Peyer's patch (tissue), 4 donors: ENCODE results near the gene FAM89A. TPM values are rescaled to one million over a fixed set of nuclear protein-coding genes. Genes with fewer than 3 reads are reported as not detected.

Experiments
- DNase-seq, 3 donors: peaks; one replicate each; pipeline ENCODE4 v3.0.0-alpha.2; 2017 to 2019
- H3K27ac ChIP-seq, 4 donors: fragments of 200-600 bp; sonication (generic); one replicate each; pipeline ENCODE4 v1.5.1; 2016 to 2019
- H3K27me3 ChIP-seq, 2 donors: fragments of 200-600 bp; sonication (generic); one replicate each; pipeline ENCODE4 v1.5.1; 2019
- H3K36me3 ChIP-seq, 3 donors: fragments of 200-600 bp; sonication (generic); one replicate each; pipeline ENCODE4 v1.5.1; 2016 to 2019
- H3K4me1 ChIP-seq, 4 donors: fragments of 200-600 bp; sonication (generic); one replicate each; pipeline ENCODE4 v1.5.1; 2016 to 2019
- H3K4me3 ChIP-seq, 4 donors: fragments of 200-600 bp; sonication (generic); 1 replicate in 3 of 4; 2 replicates in 1 of 4; pipeline ENCODE4 v1.5.1; 2016 to 2019; ENCODE audit warnings: mild to moderate bottlenecking in 1 of 4
- H3K9me3 ChIP-seq, 4 donors: fragments of 200-600 bp; sonication (generic); one replicate each; pipeline ENCODE4 v1.5.1; 2016 to 2019; ENCODE audit warnings: mild to moderate bottlenecking in 1 of 4
- POLR2A ChIP-seq, 2 donors: fragments of 450-650 bp; IDR thresholded peaks; one replicate each; pipeline ENCODE4 v1.5.1; 2017; ENCODE audit warnings: antibody characterized with exemption in 2 of 2, mild to moderate bottlenecking in 2 of 2, moderate library complexity in 2 of 2
- total RNA-seq, 4 donors: library from RNA; depleted of rRNA; stranded (reverse); fragments of >200 nt; gene quantifications; one replicate each; pipeline ENCODE4 v1.1.0, GENCODE V29; 2016
- TF ChIP-seq, protein P1 (sequence below), 6 experiments: fragments of 450-650 bp in 4 of 6; fragments of 200-600 bp in 2 of 6; sonication (generic) in 1 of 6; IDR thresholded peaks; one replicate each; pipeline ENCODE4 v1.5.1; 2017 to 2019; ENCODE audit warnings: antibody characterized with exemption in 6 of 6, mild to moderate bottlenecking in 3 of 6, moderate library complexity in 1 of 6

FAM89A gene
- total RNA-seq, 4 donors from 2014 or later: 0.94 to 3.0 (median 1.6) TPM; not detected in 1

DNA sequence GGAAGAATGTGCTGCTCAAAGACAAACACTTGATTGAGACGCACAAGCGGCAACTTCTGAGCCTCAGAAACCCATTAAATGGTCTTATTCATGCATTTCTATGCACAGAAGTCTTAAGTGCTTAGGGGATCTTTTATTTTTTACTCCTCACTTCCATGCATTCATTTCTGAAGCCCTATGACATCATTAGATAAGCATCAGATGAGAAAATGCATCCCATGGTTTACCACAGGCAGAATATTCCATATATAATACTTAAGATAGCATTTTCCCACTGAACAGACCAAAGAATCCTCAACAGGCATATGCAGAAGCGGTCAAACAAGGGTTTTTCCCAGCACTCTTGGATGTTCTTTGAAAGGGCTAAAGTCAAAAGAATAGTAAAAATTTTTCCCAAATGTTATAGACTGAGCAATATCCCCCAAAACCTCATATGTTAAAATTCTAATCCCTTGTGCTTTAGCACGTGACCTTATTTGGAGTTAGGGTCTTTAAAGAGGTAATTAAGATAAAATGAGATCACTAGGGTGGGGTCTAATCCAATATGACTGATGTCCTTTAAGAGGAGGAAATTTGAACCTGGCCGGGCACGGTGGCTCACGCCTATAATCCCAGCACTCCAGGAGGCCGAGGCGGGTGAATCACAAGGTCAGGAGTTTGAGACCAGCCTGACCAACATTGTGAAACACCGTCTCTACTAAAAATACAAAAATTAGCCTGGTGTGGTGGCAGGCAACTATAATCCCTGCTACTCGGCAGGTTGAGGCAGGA lies 22.6 kb upstream of the FAM89A start:
- Histone ChIP-seq H3K9me3 (no peaks in the 10 kb centered on the region), H3K36me3 (no peaks in the 10 kb centered on the region), H3K27ac (no peak overlapping the region), H3K4me1 (no peaks in the 10 kb centered on the region), H3K27me3 (no peaks in the 10 kb centered on the region), H3K4me3 (no peak overlapping the region)
- DNase-seq: no peak
- no peak for TF ChIP-seq POLR2A (IDR thresholded peaks at IDR 0.05)
- TF ChIP-seq, protein P1, sequence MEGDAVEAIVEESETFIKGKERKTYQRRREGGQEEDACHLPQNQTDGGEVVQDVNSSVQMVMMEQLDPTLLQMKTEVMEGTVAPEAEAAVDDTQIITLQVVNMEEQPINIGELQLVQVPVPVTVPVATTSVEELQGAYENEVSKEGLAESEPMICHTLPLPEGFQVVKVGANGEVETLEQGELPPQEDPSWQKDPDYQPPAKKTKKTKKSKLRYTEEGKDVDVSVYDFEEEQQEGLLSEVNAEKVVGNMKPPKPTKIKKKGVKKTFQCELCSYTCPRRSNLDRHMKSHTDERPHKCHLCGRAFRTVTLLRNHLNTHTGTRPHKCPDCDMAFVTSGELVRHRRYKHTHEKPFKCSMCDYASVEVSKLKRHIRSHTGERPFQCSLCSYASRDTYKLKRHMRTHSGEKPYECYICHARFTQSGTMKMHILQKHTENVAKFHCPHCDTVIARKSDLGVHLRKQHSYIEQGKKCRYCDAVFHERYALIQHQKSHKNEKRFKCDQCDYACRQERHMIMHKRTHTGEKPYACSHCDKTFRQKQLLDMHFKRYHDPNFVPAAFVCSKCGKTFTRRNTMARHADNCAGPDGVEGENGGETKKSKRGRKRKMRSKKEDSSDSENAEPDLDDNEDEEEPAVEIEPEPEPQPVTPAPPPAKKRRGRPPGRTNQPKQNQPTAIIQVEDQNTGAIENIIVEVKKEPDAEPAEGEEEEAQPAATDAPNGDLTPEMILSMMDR (IDR thresholded peaks at IDR 0.05): no peak

DNA sequence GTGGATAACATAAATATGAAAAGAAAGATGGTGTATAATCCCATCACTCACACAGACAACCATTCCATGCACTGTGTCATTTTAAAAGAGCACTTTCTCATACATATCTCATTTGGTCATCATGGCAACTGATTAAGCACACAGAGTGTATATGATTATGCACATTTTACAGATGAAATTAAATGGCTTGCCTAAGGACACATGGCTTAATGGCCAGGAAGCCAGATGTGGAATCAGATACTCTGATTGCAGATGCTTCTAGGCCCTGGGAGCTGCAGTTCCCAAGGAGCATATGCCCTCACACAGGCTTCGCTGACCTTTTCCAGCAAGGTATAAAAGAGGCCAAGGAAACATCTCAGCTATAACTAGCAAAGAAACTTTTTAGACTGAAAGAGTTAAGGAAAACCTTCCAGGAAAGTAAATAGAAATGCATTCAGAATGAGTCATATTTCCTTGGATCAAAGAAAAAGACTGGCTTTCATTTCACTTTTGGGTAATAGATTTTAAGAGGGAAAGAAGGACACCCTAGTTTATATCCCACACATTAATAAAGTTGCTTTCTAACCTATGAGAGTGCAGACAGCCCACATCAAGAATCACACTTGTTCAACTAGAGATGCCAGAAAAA lies 19.6 kb upstream of the FAM89A start:
- TF ChIP-seq POLR2A (IDR thresholded peaks at IDR 0.05): no peak
- TF ChIP-seq, protein P1 (IDR thresholded peaks at IDR 0.05): no peak
- no peak overlapping the region for H3K27ac ChIP-seq
- no peaks in the 10 kb centered on the region for H3K36me3 ChIP-seq
- H3K4me1 ChIP-seq: no peaks in the 10 kb centered on the region
- DNase-seq: no peak
- no peaks in the 10 kb centered on the region for H3K27me3 ChIP-seq
- no peaks in the 10 kb centered on the region for H3K9me3 ChIP-seq
- H3K4me3 ChIP-seq: no peak overlapping the region

DNA sequence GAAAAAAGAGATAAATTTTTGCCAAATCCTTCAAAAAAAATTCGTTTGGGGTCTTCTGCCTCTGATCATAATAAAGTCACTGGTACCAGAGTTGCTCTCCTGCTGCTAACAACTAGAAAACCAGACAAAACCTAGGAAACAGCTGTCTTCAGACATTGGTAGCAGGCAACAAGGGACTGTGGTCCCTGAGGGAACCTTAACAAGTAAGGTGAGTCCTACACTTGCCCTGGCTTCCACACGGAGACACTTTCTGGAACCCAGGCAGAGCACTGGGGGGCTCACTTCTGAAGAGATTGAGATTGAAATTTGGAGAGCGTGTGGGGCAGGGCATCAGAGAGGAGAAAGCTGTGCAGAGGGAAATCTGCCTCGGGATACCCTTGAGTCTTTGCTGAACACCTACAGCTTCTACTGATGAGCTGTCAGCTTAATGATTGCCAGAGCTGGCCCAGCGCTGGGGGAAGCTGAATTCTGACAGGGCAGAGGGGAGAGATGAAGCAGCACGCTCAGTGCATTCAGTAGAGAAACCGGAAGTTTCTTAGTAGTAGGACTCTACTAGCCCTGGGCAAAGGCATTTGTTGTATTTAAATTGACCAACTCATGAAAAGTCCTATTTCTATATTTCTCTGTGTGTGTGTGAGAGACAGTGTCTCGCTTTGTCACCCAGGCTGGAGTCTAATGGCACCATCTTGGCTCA lies 18.5 kb upstream of the FAM89A start:
- no peaks in the 10 kb centered on the region for H3K9me3 ChIP-seq
- H3K4me1 ChIP-seq: peaks cover 0 to 10% (median under 1%) of the 10 kb centered on the region in 4 donors
- H3K27me3 ChIP-seq: no peaks in the 10 kb centered on the region
- TF ChIP-seq, protein P1 (IDR thresholded peaks at IDR 0.05): no peak
- no peak for TF ChIP-seq POLR2A (IDR thresholded peaks at IDR 0.05)
- H3K4me3 ChIP-seq: no peak overlapping the region
- no peak for DNase-seq
- no peaks in the 10 kb centered on the region for H3K36me3 ChIP-seq
- H3K27ac ChIP-seq: no peak overlapping the region

DNA sequence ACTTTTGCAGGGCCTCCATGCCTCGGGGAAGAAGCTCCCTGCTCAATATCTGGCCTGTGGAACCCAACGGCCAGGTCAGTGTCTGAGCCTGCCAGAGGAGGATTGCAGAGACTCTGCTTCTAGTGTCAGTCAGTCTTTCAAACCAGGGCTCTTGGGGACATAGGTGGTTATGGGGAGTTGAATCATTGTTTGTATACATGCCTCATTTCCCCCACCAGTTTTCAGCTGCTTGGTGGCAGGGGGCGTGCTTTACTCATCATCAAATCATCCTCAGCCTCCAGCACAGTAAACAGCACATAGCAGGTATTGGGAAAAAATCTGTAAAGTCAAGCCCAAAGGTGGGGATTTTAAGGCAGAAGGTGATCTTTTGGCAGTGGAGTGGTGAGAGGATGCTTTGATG lies 17.4 kb upstream of the FAM89A start:
- H3K4me3 ChIP-seq: no peak overlapping the region
- no peaks in the 10 kb centered on the region for H3K27me3 ChIP-seq
- no peak for TF ChIP-seq POLR2A (IDR thresholded peaks at IDR 0.05)
- TF ChIP-seq, protein P1 (IDR thresholded peaks at IDR 0.05): no peak
- no peak for DNase-seq
- no peaks in the 10 kb centered on the region for H3K36me3 ChIP-seq
- no peak overlapping the region for H3K27ac ChIP-seq
- no peaks in the 10 kb centered on the region for H3K9me3 ChIP-seq
- H3K4me1 ChIP-seq: peaks cover 0 to 17% (median 4%) of the 10 kb centered on the region in 4 donors

DNA sequence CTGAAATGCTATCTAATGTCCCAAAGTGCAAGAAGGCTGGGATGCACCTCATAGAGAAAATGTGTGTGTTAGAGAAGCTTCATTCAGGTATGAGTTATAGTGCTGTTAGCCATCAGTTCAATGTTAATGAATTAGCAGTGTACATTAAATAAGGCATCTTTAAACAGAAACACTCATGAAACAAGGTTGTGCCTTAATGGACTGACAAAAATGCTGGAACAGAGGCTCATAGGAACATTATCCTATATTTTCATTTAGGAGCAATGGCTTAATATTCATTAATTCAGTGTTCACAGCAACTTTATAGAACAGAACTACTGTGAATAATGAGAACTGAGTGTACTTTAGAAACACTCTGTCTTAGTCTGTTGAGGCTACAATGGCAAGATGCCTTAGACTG lies 15.2 kb upstream of the FAM89A start:
- H3K9me3 ChIP-seq: no peaks in the 10 kb centered on the region
- DNase-seq: no peak

More for the DNA sequence above, 15.2 kb upstream of the FAM89A start:
- H3K36me3 ChIP-seq: no peaks in the 10 kb centered on the region
- peaks cover 0 to 17% (median 4%) of the 10 kb centered on the region in 4 donors for H3K4me1 ChIP-seq
- H3K27me3 ChIP-seq: no peaks in the 10 kb centered on the region
- TF ChIP-seq POLR2A (IDR thresholded peaks at IDR 0.05): no peak
- TF ChIP-seq, protein P1 (IDR thresholded peaks at IDR 0.05): no peak
- no peak overlapping the region for H3K27ac ChIP-seq
- H3K4me3 ChIP-seq: no peak overlapping the region
